Osteocyte (in vitro differentiated cells): ENCODE measurements around the gene THEMIS. TPM values are rescaled to one million over a fixed set of nuclear protein-coding genes. Genes with fewer than 3 reads are reported as not detected.
"Not testable (repeated sequence)": the region's sequence is repeated elsewhere in the genome, so short reads cannot be mapped to it uniquely, and the experiment has no call there.

Experiments used
- DNase-seq: peaks from one replicate; pipeline ENCODE4 v3.0.0; 2021; ENCODE audit warnings: mixed read lengths; ENCODE audit not compliant: unreplicated experiment; ENCODE audit errors: extremely low spot score
- H3K27ac Mint-ChIP-seq: one replicate; pipeline ENCODE4 v1.8.0; 2021; ENCODE audit warnings: mild to moderate bottlenecking, mixed read lengths; ENCODE audit not compliant: unreplicated experiment
- H3K27me3 Mint-ChIP-seq: one replicate; pipeline ENCODE4 v1.8.0; 2021; ENCODE audit warnings: mixed read lengths; ENCODE audit not compliant: unreplicated experiment
- H3K36me3 Mint-ChIP-seq: one replicate; pipeline ENCODE4 v1.8.0; 2021; ENCODE audit warnings: mixed read lengths; ENCODE audit not compliant: unreplicated experiment
- H3K4me1 Mint-ChIP-seq: one replicate; pipeline ENCODE4 v1.8.0; 2021; ENCODE audit warnings: mixed read lengths; ENCODE audit not compliant: unreplicated experiment
- H3K4me3 Mint-ChIP-seq: one replicate; pipeline ENCODE4 v1.8.0; 2021; ENCODE audit warnings: mild to moderate bottlenecking, moderate library complexity, mixed read lengths; ENCODE audit not compliant: unreplicated experiment
- H3K9me3 Mint-ChIP-seq: one replicate; pipeline ENCODE4 v1.8.0; 2021; ENCODE audit warnings: mixed read lengths; ENCODE audit not compliant: unreplicated experiment
- CTCF ChIP-seq: fragments of 200-600 bp; sonication (generic); IDR thresholded peaks from 2 replicates; pipeline ENCODE4 v1.5.0; 2021; ENCODE audit warnings: antibody characterized with exemption, mild to moderate bottlenecking, moderate library complexity
- total RNA-seq: library from RNA; stranded (reverse); gene quantifications from 2 replicates; pipeline ENCODE4 v1.2.1, GENCODE V29; 2021

THEMIS gene
- total RNA-seq, 1 donor from 2014 or later, result not detected

- H3K4me1 Mint-ChIP-seq, result no peaks in the 10 kb centered on the region
- no peak for TF ChIP-seq CTCF
- no peak for DNase-seq
These were observed 205.8 kb downstream of the THEMIS start for GRCh38 chr6:127695108-127695507.

DNA sequence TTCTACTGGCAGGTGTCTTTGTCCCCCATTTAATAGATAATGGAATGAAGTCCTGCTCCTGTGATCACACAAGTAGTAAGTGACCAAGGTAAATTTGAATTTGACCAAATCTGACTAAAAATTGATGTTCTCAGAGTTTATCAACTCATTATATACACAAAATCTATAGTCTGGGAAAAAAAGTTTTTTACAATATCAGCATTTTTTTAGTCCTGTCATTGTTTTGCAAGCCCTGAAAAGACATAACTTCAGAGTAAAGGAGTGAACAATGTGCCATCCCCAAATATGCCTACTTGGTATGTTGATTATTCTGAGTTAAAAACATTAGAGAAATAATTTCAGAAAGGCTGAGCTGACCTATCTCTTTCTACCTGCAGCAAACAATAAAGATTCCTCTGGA lies 209.7 kb downstream of the THEMIS start:
- no peak for DNase-seq
- Mint-ChIP-seq H3K27me3 (peaks cover 36% of the 10 kb centered on the region), H3K4me1 (no peaks in the 10 kb centered on the region), H3K27ac (no peak overlapping the region), H3K9me3 (no peaks in the 10 kb centered on the region), H3K36me3 (no peaks in the 10 kb centered on the region), H3K4me3 (no peak overlapping the region)
- no peak for TF ChIP-seq CTCF

More at GRCh38 chr6:127695108-127695507, 205.8 kb downstream of the THEMIS start:
- Mint-ChIP-seq H3K36me3 (no peaks in the 10 kb centered on the region), H3K27me3 (peaks cover 22% of the 10 kb centered on the region), H3K27ac (no peak overlapping the region), H3K4me3 (no peak overlapping the region), H3K9me3 (no peaks in the 10 kb centered on the region)

DNA sequence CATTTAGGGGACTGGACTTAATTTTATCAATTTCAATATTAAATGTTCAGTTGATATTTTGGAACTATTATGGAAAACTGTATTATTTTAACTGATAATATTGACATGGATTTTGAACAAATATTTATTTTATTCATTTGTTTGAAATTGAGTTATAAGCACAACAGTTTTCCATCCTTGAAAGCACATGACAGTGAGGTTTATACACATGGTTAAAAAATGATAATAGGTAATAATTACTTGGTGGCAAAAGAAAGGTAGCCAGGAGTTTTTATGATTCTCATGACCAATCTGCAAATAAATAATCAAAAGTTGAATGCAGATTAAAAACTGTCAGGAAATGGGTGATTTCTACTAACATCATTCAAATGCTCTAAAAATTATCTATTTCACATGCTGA lies 210.3 kb downstream of the THEMIS start:
- Mint-ChIP-seq H3K27ac (no peak overlapping the region), H3K36me3 (no peaks in the 10 kb centered on the region), H3K27me3 (peaks cover 41% of the 10 kb centered on the region), H3K4me1 (no peaks in the 10 kb centered on the region), H3K9me3 (no peaks in the 10 kb centered on the region), H3K4me3 (no peak overlapping the region)
- no peak for DNase-seq
- TF ChIP-seq CTCF, result no peak

DNA sequence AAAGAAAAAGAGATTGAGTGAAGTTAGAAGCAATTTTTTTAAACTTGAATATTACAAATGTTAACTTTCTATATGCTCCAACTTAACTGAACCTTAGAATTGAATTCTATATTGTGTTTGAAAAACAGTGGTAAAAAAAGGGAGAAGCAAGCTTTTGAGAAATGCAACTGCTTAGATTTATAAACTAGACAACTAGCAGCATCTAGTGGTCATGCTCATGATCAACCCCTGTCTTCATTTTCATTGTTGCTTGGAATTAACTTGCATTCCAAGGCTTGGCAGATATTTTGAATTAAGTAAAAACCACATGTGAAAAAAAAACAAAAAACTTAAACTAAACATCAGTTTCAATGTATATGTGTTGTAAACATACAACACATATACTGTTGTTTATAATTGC lies 210.8 kb downstream of the THEMIS start:
- Mint-ChIP-seq H3K4me1 (no peaks in the 10 kb centered on the region), H3K9me3 (no peaks in the 10 kb centered on the region), H3K27ac (no peak overlapping the region), H3K4me3 (no peak overlapping the region), H3K36me3 (no peaks in the 10 kb centered on the region), H3K27me3 (peaks cover 43% of the 10 kb centered on the region)
- TF ChIP-seq CTCF, result peak; percentile 60
- DNase-seq, result no peak

GRCh38 chr6:127687490-127687889 lies 213.4 kb downstream of the THEMIS start:
- DNase-seq, result not testable (repeated sequence)
- peaks cover 62% of the 10 kb centered on the region for H3K27me3 Mint-ChIP-seq

GRCh38 chr6:127686084-127686483 lies 214.8 kb downstream of the THEMIS start:
- no peaks in the 10 kb centered on the region for H3K4me1 Mint-ChIP-seq
- no peak for DNase-seq

More at GRCh38 chr6:127687490-127687889, 213.4 kb downstream of the THEMIS start:
- not testable (repeated sequence) for H3K4me1 Mint-ChIP-seq, H3K4me3 Mint-ChIP-seq, H3K36me3 Mint-ChIP-seq, H3K27ac Mint-ChIP-seq, H3K9me3 Mint-ChIP-seq

More at GRCh38 chr6:127686084-127686483, 214.8 kb downstream of the THEMIS start:
- Mint-ChIP-seq H3K36me3 (no peaks in the 10 kb centered on the region), H3K27ac (no peak overlapping the region), H3K9me3 (no peaks in the 10 kb centered on the region), H3K27me3 (peaks cover 63% of the 10 kb centered on the region), H3K4me3 (no peak overlapping the region)
- TF ChIP-seq CTCF, result no peak
